ENCODE results near the gene ATP9A.
"Not testable (repeated sequence)": the region's sequence is repeated elsewhere in the genome, so short reads cannot be mapped to it uniquely, and the experiment has no call there.

ATP9A gene

DNA sequence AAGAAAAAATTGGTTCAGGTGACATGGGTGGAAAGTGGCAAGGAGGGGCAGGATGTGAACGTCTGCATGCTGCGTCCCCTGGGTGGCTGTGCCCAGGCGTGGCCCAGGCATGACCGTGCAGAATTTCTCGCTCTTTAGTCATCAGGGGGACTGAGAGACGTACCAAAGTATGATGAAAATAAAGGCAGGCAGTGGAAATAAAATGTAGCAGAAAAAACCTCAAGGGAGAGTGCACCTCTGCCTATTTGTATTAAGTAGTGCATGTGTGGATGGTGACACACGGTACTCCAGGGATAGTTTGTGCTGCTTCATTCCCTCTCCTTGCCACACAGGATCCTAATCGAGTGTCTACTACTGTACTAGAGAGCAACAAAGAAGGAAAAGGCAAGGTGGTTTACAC lies 81.1 kb downstream of the ATP9A start:
- DNase-seq, result no peak

DNA sequence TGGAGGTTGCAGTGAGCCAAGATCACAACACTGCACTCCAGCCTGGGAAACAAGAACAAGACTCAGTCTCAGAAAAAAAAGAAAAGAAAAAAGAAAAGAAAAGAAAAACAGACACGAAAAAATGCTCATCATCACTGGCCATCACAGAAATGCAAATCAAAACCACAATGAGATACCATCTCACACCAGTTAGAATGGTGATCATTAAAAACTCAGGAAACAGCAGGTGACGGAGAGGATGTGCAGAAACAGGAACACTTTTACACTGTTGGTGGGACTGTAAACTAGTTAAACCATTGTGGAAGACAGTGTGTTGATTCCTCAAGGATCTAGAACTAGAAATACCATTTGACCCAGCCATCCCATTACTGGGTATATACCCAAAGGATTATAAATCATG lies 82.7 kb downstream of the ATP9A start:
- not testable (repeated sequence) for DNase-seq

DNA sequence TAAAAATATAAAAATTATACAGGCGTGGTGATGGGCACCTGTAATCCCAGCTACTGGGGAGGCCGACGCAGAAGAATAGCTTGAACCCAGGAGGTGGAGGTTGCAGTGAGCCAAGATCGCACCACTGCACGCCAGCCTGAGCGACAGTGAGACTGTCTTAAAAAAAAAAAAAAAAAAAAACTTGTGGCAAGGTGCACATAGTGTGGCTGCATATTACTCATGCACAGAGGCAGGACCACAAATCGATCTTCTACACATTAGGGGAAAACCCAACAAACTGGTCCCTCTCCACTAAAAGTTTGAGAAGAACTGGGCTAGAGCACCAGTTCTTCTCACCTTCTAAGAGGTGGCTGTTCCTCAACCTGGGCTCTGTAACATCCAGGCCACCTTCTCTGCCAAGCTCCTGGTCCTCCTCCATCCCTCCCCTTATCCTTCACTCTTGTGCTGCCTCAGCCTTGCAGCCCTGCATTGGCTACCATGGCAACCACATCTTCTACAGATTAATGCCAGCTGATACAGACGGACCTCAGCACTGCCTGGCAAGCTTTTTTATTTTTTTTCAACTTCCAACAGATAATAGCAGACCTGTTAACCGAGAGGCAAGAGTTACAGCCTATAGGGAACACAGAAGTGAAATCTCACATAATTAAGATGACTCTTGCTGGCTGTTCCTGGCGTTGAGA lies 88.0 kb downstream of the ATP9A start:
- no peak for DNase-seq

DNA sequence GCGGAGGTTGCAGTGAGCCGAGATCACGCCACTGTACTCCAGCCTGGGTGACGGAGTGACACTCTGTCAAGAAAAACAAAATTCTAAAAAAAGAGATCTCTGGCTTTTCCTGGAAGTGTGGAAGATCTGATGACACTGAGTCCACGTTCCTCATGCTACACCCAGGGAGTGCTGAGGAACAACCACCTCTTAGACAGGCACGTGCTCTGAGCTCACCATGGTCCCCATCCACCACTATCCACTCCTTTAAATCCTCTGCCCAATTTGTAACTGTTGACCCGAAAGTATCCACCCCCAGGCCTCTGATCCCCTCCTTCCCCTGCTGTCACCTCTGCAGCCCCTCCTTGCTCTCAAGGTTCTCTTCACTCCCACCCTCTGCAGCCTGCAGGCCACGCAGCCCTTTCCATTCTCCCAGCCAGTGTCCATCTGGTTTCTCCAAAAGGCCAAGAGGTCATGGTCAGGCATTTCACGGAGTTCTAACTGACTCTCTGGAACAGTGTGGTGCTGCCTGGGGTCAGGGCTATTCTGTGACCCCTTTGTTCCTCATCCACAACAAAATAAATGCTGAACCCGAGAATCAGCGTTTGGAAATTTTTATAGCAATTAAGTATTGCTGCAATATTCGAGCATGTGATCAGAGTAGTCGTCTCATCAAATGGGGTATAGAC lies 88.8 kb downstream of the ATP9A start:
- no peak for DNase-seq

DNA sequence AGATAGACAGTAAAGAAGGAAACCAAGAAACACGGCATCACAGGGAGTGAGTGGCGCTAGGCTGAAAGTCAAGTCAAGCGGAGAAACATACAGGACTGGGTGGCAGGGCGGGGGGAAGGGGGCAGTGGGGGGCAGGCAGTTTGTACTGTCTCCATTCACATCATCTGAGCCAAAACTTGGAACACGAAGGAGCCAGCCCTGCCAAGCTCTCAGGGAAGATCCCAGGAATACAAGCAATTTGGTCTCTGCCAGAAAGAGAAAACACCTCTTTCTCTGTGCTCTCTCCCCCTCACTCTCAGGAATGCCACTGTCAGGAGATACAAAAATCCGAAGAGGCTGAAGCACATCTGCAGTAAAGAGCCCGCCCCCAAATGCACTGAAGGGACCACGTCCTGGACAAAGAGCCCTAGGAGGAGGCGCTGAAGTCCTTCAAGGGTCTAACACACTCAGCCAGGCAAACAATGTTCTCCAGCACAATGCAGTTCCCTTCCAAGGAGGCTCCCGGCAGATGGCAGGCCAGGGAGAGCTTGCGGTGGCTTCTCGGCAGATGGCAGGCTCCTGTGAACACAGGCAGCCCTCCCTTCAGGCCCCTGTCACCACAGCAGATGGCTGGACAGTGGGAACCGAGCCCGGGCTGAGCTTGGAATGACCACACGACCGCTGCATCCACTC lies 90.0 kb downstream of the ATP9A start:
- peak; percentile 58 for DNase-seq

DNA sequence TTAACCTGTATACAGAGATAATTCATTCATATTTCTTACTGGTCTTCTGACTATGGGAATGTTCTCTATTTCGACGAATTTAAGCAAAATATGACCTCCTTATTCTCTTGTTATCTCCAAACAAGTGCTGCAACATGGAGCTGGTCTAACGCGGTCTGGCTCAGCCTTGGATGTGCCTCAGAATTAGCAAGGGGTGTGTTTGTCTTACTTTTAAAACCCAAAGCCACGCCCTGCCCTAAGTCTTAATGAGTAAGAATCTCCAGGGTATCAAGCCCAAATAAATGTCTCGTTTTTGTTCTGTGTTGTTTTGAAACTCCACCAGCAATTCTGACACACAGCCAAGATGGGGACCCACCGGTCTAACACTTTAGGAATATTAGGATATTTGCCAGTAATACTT lies 99.2 kb downstream of the ATP9A start:
- DNase-seq, result no peak

DNA sequence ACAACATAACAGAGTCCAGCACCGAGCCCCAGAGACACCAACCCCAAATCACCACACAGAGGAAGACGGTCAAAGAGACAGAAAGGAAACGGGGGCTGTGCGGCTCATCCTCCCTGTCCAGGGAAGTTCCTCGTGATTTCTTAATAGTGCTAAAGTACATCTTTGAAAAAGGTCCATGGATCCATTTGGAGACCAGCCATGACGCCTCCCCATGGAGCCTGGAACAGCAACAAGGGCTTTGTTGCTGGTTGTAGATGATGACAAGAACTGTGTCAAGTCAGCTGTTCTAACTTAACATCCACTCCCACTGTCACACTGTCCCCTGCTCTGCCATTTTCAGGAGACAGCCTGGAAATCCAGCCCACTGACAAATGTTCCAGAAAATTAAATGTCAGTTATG lies 99.7 kb downstream of the ATP9A start:
- no peak for DNase-seq

DNA sequence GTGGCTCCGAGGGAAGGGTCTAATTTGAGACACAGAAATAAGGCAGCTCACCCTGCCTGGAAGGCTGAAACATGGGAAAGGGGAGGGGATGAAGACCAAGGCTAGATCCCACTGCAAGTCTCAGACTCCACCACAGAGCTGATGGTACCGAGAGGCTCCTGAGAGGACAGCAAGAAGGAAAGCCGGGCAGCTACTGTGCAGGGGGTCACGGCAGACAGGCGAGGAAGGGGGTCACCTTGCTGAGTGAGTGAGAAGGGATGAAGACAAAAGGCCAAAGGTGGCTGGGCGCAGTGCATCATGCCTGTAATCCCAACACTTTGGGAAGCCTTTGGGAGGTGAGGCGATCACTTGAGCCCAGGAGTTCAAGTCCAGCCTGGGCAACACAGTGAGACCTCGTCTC lies 100.7 kb downstream of the ATP9A start:
- DNase-seq, result no peak

DNA sequence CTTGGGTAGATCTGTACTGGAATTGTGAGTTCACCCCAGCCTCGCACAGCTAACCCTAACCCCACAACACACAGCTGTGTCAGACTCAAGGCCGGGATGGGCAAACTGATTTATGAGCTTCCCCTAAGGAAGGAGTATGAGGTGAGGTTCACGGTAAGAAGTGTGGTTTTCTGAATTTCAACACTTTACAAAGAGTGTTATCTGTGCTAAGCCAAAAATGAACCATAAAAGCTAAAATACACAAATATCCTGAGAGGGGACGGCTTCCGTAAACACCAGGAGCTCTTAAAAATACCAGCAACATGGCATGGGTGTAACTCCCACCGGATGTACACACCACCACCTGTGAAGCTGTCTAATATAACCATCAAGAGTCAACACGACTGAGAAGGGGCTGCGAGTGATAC lies 101.2 kb downstream of the ATP9A start:
- DNase-seq, result peak; percentile 30

DNA sequence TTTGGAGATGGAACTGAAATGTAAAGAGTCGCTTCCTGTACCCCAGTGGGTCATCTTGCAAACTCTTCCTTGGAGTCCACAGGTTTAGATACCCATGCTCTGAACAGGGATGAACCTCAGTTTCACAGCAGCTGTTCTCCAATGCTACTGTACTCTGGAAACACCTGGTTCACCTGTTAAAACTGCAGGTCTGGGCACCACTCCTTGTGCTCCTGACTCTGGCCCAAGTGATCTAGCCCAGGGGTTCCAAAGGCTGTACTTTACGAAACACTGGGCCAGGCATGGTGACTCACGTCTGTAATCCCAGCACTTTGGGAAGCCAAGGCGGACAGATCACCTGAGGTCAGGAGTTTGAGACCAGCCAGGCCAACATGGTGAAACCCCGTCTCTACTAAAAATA lies 102.1 kb downstream of the ATP9A start:
- no peak for DNase-seq

DNA sequence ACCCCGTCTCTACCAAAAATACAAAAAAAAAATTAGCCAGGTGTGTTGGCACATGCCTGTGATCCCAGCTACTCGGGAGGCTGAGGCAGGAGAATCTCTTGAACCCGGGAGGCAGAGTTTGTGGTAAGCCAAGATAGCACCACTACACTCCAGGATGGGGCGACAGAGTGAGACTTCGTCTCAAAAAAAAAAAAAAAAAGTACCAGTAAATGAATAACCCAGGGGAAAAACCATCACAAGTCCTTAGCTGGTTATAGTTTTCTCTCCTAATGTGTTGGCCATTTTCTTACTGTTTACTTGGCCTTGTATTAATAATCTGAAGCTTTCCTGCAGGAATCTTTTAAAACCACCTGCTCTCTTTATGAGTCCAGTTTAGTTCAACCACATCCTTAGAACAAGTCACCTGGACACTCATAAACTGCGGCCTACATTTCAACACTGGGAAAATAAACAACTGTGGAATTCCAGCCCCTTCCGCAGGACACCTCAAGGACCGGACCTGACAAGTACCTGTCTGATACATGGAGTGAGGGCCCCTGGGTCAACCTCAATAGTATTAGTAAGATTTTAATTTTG lies 102.6 kb downstream of the ATP9A start:
- no peak for DNase-seq

DNA sequence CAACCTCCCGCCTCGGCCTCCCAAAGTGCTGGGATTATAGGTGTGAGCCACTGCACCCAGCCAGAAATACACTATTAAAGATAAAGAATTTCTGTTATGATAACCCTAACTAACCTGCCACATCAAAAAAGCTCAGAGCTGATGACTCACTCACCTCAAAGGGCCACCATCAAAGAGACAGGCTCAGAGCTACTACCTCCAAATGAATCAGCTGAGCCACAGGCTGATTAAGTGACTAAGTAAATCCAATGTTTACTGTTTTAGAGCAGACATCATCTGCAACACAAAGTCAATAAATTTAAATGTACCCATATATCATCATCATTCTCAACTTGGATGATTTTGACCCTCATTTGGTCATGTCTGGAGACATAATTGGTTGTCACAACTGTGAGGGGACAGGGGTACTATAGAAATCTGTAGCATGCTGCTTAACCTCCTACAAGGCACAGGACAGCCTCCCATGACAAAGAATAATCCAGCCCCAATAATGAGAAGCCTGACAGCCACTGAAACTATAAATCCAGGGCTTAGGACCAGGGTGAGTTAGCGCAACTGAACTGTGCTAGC lies 106.5 kb downstream of the ATP9A start:
- DNase-seq, result no peak

DNA sequence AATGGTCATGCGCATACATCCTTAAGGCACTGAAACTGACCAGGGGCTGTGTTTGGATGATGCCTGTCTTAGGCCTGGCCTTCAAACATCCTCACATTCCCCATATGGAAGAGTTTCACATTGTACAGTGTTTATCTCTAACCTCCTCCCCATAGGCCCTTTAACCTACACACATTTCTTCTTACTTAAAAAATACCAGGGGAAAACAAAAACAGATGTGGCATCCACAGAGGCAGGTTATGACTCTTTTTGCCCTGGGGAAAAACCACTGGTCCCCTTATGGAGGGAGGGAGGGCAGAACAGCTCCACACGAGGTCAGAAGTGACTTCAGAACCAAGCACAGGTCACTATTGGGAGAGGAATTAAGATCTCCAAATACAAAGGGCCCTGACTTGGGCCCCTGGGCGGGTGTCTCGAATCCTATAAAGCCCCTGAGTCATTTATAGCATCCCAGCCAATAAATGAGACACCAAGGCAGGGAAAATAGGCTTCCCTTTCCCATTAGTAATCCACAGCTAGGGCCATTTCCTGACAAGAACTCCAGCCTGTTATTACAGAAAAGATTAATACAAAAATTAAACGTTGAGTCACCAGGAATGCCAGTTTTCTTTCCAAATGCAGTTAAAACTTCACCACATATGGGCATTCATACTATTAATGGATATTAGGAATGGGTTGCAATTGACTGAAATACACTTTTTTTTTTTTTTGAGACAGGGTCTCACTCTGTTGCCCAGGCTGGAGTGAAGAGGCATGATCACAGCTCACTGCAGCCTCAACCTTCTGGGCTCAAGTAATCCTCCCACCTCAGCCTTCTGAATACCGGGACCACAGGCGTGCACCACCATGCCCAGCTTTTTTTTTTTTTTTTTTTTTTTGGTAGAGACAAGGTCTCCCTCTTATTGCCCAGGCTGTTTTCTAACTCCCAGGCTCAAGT lies 107.2 kb downstream of the ATP9A start:
- no peak for DNase-seq

DNA sequence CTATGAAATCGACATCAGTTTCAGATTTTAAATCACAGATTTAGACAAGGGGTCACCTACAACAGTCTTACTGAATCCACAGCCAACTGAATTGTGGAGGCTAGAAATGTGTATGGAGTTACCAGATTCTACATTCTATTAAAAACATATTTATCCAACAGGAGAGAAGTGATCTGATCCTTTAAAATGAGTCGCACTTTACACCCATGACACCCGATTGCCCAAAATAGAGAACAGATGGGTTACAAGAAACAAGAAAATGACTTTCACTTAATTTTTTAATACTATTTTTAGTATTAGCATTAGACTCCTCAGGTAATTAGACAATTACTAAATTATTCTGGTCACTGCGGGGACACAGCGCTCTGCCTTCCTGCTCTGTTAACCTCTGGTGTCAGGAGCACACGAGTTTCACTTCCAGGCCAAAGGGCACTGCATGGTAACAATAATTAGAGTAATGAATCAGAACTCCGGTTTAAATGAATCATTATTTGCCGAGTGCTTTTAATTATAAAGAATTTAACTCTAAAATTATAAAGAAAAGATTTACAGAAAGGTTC lies 108.6 kb downstream of the ATP9A start:
- no peak for DNase-seq

DNA sequence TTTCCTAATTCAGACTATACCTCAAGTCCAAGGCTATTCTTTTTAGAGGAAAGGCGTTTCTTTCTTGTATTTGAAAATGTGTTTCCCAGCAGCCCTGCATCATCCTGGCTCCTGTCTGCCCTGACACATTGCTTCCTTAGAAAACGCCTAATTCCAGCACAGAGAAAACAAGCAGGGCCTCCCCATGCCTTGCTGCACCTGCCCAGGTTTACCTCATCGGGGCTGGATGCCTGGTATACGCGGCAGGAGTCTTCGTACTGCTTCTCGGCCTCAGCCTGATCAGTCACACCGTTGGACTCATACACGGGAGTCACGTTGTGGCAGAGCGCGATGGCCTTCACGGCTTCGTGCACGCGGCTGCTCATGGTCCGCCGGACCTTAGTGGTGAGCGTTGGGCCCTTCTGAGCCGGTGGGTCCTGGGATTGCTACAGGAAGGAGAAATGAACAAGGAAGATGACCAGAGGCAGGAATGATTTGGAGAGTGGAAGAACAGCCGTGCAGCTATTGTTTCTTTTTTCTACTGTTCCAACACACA lies 111.4 kb downstream of the ATP9A start:
- no peak for DNase-seq

DNA sequence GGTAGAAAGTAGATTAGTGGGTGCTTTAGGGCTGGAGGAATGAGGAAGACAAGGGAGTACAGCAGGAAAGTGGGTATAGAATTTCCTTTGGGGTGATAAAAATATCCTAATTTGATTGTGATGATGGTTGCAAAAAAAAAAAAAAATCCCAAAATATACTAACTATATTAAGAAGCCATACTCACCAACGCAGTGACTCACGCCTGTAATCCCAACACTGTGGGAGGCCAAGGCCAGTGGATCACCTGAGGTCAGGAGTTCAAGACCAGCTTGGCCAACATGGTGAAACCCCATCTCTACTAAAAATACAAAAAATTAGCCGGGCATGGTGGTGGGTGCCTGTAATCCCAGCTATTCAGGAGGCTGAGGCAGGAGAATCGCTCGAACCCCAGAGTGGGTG lies 112.1 kb downstream of the ATP9A start:
- not testable (repeated sequence) for DNase-seq

DNA sequence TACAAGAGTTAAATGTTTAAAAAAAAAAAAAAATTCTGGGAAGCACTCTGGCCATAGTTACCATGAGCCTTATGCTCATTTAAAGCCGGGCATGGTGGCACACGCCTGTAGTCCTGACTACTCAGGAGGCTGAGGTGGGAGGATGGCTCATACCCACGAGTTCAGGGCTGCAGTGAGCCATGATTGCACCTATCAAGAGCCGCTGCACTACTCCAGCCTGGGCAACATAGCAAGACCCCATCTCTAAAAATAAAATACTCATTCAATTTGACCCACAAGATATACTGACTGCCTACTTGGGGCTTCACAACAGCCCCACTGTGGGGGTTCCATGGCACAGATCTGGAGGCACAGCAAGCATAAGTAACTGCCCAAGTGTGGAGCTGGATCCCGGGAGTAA lies 113.7 kb downstream of the ATP9A start:
- no peak for DNase-seq

DNA sequence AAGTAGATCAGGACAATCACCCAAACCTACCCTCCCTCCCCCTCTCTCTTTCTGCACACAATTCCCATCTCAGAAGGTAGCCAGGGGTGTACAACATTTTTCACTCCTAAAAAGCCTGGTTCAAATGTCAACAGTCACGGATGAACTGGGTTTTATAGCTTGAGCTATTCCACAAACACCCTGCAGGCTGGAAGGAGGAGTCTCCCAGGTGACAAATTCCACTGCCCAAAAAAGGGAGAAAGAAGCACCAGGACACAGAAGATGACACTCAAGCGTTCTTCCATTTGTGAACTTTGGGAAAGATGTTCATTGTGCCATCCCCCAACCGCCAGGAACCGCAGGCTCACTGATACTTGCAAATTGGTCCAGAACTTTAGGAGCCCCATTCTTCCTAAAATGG lies 114.1 kb downstream of the ATP9A start:
- no peak for DNase-seq

DNA sequence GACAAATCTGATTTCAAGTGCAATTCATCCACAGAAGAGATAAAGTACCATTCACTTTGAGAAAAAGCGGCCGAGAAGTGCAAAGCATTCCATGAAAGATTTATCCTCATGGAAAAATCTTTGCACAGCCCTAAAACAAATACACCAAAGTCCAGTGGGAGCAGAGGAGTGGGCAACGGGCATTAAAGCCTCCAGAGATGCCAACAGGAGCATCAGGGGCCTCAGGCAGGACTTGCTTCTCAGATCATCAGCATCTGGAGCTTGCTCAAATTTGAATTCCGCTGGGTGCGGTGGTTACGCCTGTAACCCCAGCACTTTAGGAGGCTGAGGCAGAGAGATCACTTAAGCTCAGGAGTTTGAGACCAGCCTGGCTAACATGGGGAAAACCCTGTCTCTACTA lies 115.0 kb downstream of the ATP9A start:
- DNase-seq, result no peak

DNA sequence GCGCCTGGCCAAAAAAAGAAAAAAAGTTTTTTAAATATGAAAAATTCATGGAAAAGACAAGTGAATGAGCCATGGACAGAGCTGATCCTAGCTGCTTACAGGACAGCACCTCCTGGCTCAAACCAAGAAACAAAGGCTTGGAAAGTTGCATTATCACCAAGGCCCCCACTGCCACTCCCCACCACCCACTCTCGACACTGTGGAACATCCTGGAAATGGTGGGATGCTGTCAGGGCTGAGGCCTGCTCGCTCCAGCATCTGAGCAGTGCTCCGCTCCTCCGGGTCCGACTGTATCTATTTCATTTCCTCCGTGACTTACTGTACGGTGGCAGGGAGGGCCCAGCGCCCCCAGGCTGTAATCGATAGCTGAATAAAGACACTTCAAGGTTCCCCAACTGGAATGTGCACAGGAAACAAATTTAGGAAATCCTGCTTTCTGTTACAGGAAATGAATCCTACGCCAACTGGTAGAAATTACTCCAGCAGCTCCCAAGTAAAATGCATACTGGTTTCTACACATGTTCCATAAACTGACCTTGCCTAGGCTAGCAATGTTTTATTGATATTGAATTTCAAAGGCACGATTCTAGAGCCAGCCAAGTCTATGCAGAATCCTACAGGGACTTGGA lies 116.2 kb downstream of the ATP9A start:
- no peak for DNase-seq

DNA sequence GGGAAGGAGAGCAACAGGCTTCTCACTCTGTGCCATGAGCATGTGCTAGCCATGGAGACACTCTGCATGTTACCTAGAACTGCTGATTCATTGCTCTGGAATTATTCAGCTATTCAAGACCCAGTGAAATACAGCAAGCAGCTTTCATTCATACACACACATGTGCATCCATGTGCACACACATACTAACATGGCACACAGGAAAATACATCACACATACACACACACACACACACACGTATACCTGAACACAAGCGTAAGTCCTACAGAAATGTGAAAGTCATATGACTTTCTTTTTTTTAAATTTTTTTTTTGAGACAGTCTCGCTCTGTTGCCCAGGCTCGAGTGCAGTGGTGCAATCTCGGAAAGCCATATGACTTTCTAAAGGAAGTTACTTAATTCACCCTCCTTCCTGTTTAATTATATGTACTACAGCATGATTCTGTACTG lies 117.5 kb downstream of the ATP9A start:
- DNase-seq, result no peak

All from islet precursor cell (in vitro differentiated cells).